SU-DHL-6 (cell line): ENCODE data around the gene ACOX3.

ENCODE experiments used
- H2AFZ ChIP-seq: fragments of 200-600 bp; sonication (generic); 2 replicates; pipeline ENCODE4 v1.6.1; 2014; ENCODE audit warnings: low read depth, mild to moderate bottlenecking, moderate library complexity, mixed read lengths, antibody characterized with exemption, low read length; ENCODE audit not compliant: severe bottlenecking
- H3F3A ChIP-seq: fragments of 200-600 bp; shearing (Covaris generic); 2 replicates; pipeline ENCODE4 v1.6.0; 2016; ENCODE audit warnings: antibody characterized with exemption, mild to moderate bottlenecking; ENCODE audit not compliant: insufficient read depth
- H3K27ac ChIP-seq: fragments of 200-600 bp; sonication (generic); 2 replicates; pipeline ENCODE4 v1.5.1; 2016; ENCODE audit warnings: low read depth, mild to moderate bottlenecking, low read length, moderate library complexity, mixed read lengths
- H3K27me3 ChIP-seq: fragments of 200-600 bp; sonication (generic), shearing (Covaris generic); 2 replicates; pipeline ENCODE4 v1.6.0; 2014; ENCODE audit warnings: mild to moderate bottlenecking, low read length
- H3K36me3 ChIP-seq: fragments of 200-600 bp; sonication (generic); 2 replicates; pipeline ENCODE4 v1.6.1; 2014; ENCODE audit warnings: mild to moderate bottlenecking, low read length, mixed read lengths
- H3K4me2 ChIP-seq: fragments of 300-600, 200-600 bp; shearing (Covaris generic), sonication (generic); 2 replicates; pipeline ENCODE4 v1.6.0; 2014; ENCODE audit warnings: low read length, low read depth, mild to moderate bottlenecking; ENCODE audit not compliant: poor library complexity, severe bottlenecking
- H3K4me3 ChIP-seq: fragments of 200-600 bp; sonication (generic); 2 replicates; pipeline ENCODE4 v1.5.1; 2014; ENCODE audit warnings: antibody characterized with exemption, low read length, mild to moderate bottlenecking, mixed read lengths; ENCODE audit not compliant: insufficient read depth, poor library complexity, severe bottlenecking
- H3K79me2 ChIP-seq: fragments of 200-600 bp; sonication (generic); 2 replicates; pipeline ENCODE4 v1.6.1; 2014; ENCODE audit warnings: mild to moderate bottlenecking, low read length, moderate library complexity; ENCODE audit not compliant: insufficient read depth
- H3K9ac ChIP-seq: fragments of 200-600 bp; sonication (generic); 2 replicates; pipeline ENCODE4 v1.7.0; 2014; ENCODE audit warnings: mild to moderate bottlenecking, low read length
- H3K9me2 ChIP-seq: fragments of 200-600 bp; sonication (generic); replicated peaks from 2 replicates; pipeline ENCODE4 v1.6.1; 2014; ENCODE audit warnings: low read length; ENCODE audit not compliant: insufficient read depth
- H3K9me3 ChIP-seq: fragments of 200-600 bp; sonication (generic); 2 replicates; pipeline ENCODE4 v1.6.1; 2014; ENCODE audit warnings: low read length, mixed read lengths; ENCODE audit not compliant: insufficient read depth
- H4K20me1 ChIP-seq: fragments of 200-600 bp; sonication (generic); 2 replicates; pipeline ENCODE4 v1.6.1; 2014; ENCODE audit warnings: low read depth, mild to moderate bottlenecking, antibody characterized with exemption, low read length, moderate library complexity, mixed read lengths
- CTCF ChIP-seq: fragments of 200-600 bp; sonication (generic); IDR thresholded peaks from one replicate; pipeline ENCODE4 v1.5.1; 2017; ENCODE audit warnings: antibody characterized with exemption, mild to moderate bottlenecking, low read length, moderate library complexity; ENCODE audit not compliant: insufficient read depth, poor library complexity, severe bottlenecking
- EZH2phosphoT487 ChIP-seq: fragments of 200-600 bp; sonication (generic), shearing (Covaris generic); conservative IDR thresholded peaks from 2 replicates; pipeline ENCODE4 v1.6.1; 2018; ENCODE audit warnings: mild to moderate bottlenecking, antibody characterized with exemption, low read length, moderate library complexity, mixed read lengths

Gene ACOX3

GRCh38 chr4:8381814-8382581 lies 58.5 kb downstream of the ACOX3 start:
- no peak overlapping the region for H3K27ac ChIP-seq

GRCh38 chr4:8380511-8381415 lies 59.8 kb downstream of the ACOX3 start:
- Histone ChIP-seq H3K9me2 (no peaks in the 10 kb centered on the region), H3K9me3 (no peaks in the 10 kb centered on the region), H3K36me3 (no peaks in the 10 kb centered on the region), H3K27ac (no peak overlapping the region), H3F3A (no peaks in the 10 kb centered on the region), H3K9ac (no peak overlapping the region), H3K79me2 (no peaks in the 10 kb centered on the region), H3K27me3 (no peaks in the 10 kb centered on the region), H3K4me3 (no peak overlapping the region), H4K20me1 (no peaks in the 10 kb centered on the region), H2AFZ (no peak overlapping the region), H3K4me2 (no peak overlapping the region)
- no peak for TF ChIP-seq EZH2phosphoT487
- TF ChIP-seq CTCF: no peak

More at GRCh38 chr4:8381814-8382581, 58.5 kb downstream of the ACOX3 start:
- TF ChIP-seq CTCF (no peak), EZH2phosphoT487 (no peak)
- no peaks in the 10 kb centered on the region for H3K79me2 ChIP-seq
- H3K9ac ChIP-seq: no peak overlapping the region
- no peak overlapping the region for H3K4me3 ChIP-seq
- no peaks in the 10 kb centered on the region for H3K27me3 ChIP-seq
- H3K4me2 ChIP-seq: no peak overlapping the region
- no peaks in the 10 kb centered on the region for H3K9me3 ChIP-seq
- no peaks in the 10 kb centered on the region for H3F3A ChIP-seq
- H3K36me3 ChIP-seq: no peaks in the 10 kb centered on the region
- H4K20me1 ChIP-seq: no peaks in the 10 kb centered on the region
- no peaks in the 10 kb centered on the region for H3K9me2 ChIP-seq
- no peak overlapping the region for H2AFZ ChIP-seq

- TF ChIP-seq EZH2phosphoT487 (no peak), CTCF (no peak)
- H3K4me3 ChIP-seq: no peak overlapping the region
- no peak overlapping the region for H3K27ac ChIP-seq
- no peak overlapping the region for H2AFZ ChIP-seq
- no peaks in the 10 kb centered on the region for H3K27me3 ChIP-seq
- no peak overlapping the region for H3K9ac ChIP-seq
- no peaks in the 10 kb centered on the region for H3K9me3 ChIP-seq
- no peaks in the 10 kb centered on the region for H3K79me2 ChIP-seq
- H3K4me2 ChIP-seq: no peak overlapping the region
- H3K36me3 ChIP-seq: no peaks in the 10 kb centered on the region
- no peaks in the 10 kb centered on the region for H4K20me1 ChIP-seq
- H3F3A ChIP-seq: no peaks in the 10 kb centered on the region
- H3K9me2 ChIP-seq: no peaks in the 10 kb centered on the region
Observed at GRCh38 chr4:8379771-8380170, 60.8 kb downstream of the ACOX3 start.
